ENCODE measurements around the gene USP48.

DNA sequence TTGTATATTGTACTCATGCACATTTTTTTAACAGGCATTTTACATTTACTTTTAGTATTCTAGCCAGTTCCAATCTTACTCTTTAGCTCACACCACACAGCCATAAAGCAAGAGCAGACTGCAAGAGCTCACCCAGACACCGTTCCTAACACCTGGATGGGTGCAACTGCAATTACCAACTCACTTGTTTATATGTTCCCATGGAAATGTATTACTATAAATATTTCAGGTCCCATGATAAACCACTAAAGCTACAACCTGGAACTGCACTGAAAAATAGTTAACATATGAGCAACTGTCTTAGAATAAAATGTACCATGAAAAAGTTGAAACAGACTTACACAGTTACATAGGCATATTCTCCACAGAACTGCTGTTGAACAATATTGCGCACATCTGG is 30.8 kb downstream of the USP48 start:
- TF ChIP-seq, protein P1, sequence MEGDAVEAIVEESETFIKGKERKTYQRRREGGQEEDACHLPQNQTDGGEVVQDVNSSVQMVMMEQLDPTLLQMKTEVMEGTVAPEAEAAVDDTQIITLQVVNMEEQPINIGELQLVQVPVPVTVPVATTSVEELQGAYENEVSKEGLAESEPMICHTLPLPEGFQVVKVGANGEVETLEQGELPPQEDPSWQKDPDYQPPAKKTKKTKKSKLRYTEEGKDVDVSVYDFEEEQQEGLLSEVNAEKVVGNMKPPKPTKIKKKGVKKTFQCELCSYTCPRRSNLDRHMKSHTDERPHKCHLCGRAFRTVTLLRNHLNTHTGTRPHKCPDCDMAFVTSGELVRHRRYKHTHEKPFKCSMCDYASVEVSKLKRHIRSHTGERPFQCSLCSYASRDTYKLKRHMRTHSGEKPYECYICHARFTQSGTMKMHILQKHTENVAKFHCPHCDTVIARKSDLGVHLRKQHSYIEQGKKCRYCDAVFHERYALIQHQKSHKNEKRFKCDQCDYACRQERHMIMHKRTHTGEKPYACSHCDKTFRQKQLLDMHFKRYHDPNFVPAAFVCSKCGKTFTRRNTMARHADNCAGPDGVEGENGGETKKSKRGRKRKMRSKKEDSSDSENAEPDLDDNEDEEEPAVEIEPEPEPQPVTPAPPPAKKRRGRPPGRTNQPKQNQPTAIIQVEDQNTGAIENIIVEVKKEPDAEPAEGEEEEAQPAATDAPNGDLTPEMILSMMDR (IDR thresholded peaks at IDR 0.05) = no peak
- no peak for TF ChIP-seq POLR2A (IDR thresholded peaks at IDR 0.05)

Measured in adrenal gland (tissue), 5 donors.